HepG2 (cell line): Measurements from ENCODE around the gene CCT5. TPM values are rescaled to one million over a fixed set of nuclear protein-coding genes. Genes with fewer than 3 reads are reported as not detected.

Experiments
- ATAC-seq: fragments of 200-7000 bp; cut with Tn5 transposase; 3 replicates; pipeline ENCODE4 v1.9.1; 2020; ENCODE audit warnings: mild to moderate bottlenecking, moderate library complexity
- BruUV-seq: library from RNA; stranded (reverse); fragments of 400-500 nt; replicated peaks from 2 replicates; lab custom pipeline; 2021; lab: Mats Ljungman, UMichigan
- CTCF ChIA-PET: fragments of 300-600 bp; formaldehyde crosslinking; extraction: SDS; loops from one replicate; lab custom pipeline; 2021; ENCODE audit warnings: low total read pairs, inconsistent platforms, low intra/inter-chr PET ratio; lab: Yijun Ruan, JAX
- POLR2A ChIA-PET: fragments of 350-600 bp; sonication (Branson Sonifier 250); formaldehyde crosslinking; loops from one replicate; lab custom pipeline; 2020; ENCODE audit warnings: antibody characterized with exemption, inconsistent platforms; lab: Yijun Ruan, JAX
- DNase-seq: peaks from one replicate; pipeline ENCODE4 v3.0.0-alpha.2; 2015; ENCODE audit warnings: low spot score
- FAIRE-seq: peaks from 3 replicates; lab custom pipeline; 2011; peaks lifted over from hg19 to GRCh38; lab: Jason Lieb, UNC
- H2AFZ ChIP-seq: one replicate; pipeline ENCODE4 v1.6.1; 2011; ENCODE audit warnings: low read length, inconsistent platforms
- H3K27ac ChIP-seq: fragments of 300-600 bp; 3 replicates; pipeline ENCODE4 v1.8.0; 2011; ENCODE audit warnings: mixed run types, mild to moderate bottlenecking, mixed read lengths, low read length, inconsistent platforms; ENCODE audit not compliant: insufficient read depth; ENCODE audit errors: extremely low read length
- H3K27me3 ChIP-seq, 2 experiments: fragments of 200-600 bp in 1 of 2; 2 replicates in 1 of 2; 3 replicates in 1 of 2; pipeline versions ENCODE4 v1.6.0 to v1.8.0; 2011; ENCODE audit warnings: low read length in 2 of 2, mild to moderate bottlenecking in 2 of 2, moderate library complexity in 2 of 2, inconsistent platforms in 1 of 2; ENCODE audit not compliant: insufficient read depth in 2 of 2, control insufficient read depth in 1 of 2
- H3K36me3 ChIP-seq, 2 experiments: fragments of 200-600 bp in 1 of 2; replicated peaks in 1 of 2; 2 replicates in 1 of 2; 3 replicates in 1 of 2; pipeline versions ENCODE4 v1.5.1 to v1.8.0; 2011; ENCODE audit warnings: low read length in 2 of 2, inconsistent platforms in 1 of 2; ENCODE audit not compliant: insufficient read depth in 2 of 2, control insufficient read depth in 1 of 2
- H3K4me1 ChIP-seq: 2 replicates; pipeline ENCODE4 v1.5.1; 2012; ENCODE audit warnings: low read length, inconsistent platforms; ENCODE audit not compliant: insufficient read depth
- H3K4me2 ChIP-seq: 2 replicates; pipeline ENCODE4 v1.6.0; 2011; ENCODE audit warnings: low read depth, low read length, inconsistent platforms
- H3K4me3 ChIP-seq, 3 experiments: fragments of 200-600 bp in 1 of 3; sonication (generic), shearing (Covaris generic) in 1 of 3; replicated peaks in 1 of 3; 2 replicates each; pipeline ENCODE4 v1.5.1; 2011 to 2016; ENCODE audit warnings: low read length in 3 of 3, inconsistent platforms in 2 of 3, low read depth in 2 of 3, mild to moderate bottlenecking in 2 of 3, control low read depth in 1 of 3, mixed read lengths in 1 of 3; ENCODE audit not compliant: insufficient read depth in 1 of 3
- H3K79me2 ChIP-seq: one replicate; pipeline ENCODE4 v1.6.1; 2011; ENCODE audit warnings: low read length, inconsistent platforms; ENCODE audit not compliant: insufficient read depth
- H3K9ac ChIP-seq: 2 replicates; pipeline ENCODE4 v1.6.0; 2011; ENCODE audit warnings: mild to moderate bottlenecking, low read depth, low read length, inconsistent platforms; ENCODE audit not compliant: insufficient read depth
- H3K9me3 ChIP-seq: 2 replicates; pipeline ENCODE4 v1.5.1; 2012; ENCODE audit warnings: mild to moderate bottlenecking, low read length
- H4K20me1 ChIP-seq: 2 replicates; pipeline ENCODE4 v1.6.0; 2011; ENCODE audit warnings: inconsistent platforms, mild to moderate bottlenecking, low read length, moderate library complexity; ENCODE audit not compliant: insufficient read depth
- DNMT1 ChIP-seq: sonication (generic); formaldehyde crosslinking; IDR thresholded peaks from 2 replicates; pipeline ENCODE4 v1.5.1; 2020; ENCODE audit warnings: mild to moderate bottlenecking, missing genetic modification reagents
- KDM2A ChIP-seq: sonication (generic); formaldehyde crosslinking; IDR thresholded peaks from 2 replicates; pipeline ENCODE4 v1.4.0; 2020; ENCODE audit warnings: low read depth, missing genetic modification reagents, borderline replicate concordance
- MYC ChIP-seq: sonication (generic); formaldehyde crosslinking; IDR thresholded peaks from 2 replicates; pipeline ENCODE4 v1.9.0; 2021; ENCODE audit warnings: missing genetic modification reagents, borderline replicate concordance
- NBN ChIP-seq: fragments of 450-650 bp; conservative IDR thresholded peaks from 2 replicates; pipeline ENCODE4 v1.6.1; 2017
- NCOR1 ChIP-seq: fragments of 200-600 bp; sonication (generic); IDR thresholded peaks from 2 replicates; pipeline ENCODE4 v1.7.0; 2017; ENCODE audit warnings: antibody characterized with exemption, low read length, borderline replicate concordance
- NFIC ChIP-seq: IDR thresholded peaks from 2 replicates; pipeline ENCODE4 v1.6.1; 2012; ENCODE audit warnings: mild to moderate bottlenecking, low read length, inconsistent platforms
- RBM22 ChIP-seq: fragments of 200-400 bp; formaldehyde crosslinking; optimal IDR thresholded peaks from 2 replicates; pipeline ENCODE3; 2017; ENCODE audit warnings: mild to moderate bottlenecking, low read length, moderate library complexity
- TAF1 ChIP-seq: sonication (generic); formaldehyde crosslinking; IDR thresholded peaks from 2 replicates; pipeline ENCODE4 v1.4.0; 2020; ENCODE audit warnings: missing genetic modification reagents
- ZBTB1 ChIP-seq: sonication (generic); formaldehyde crosslinking; IDR thresholded peaks from 2 replicates; pipeline ENCODE4 v1.4.0; 2020; ENCODE audit warnings: missing genetic modification reagents, borderline replicate concordance
- ZBTB8A ChIP-seq: sonication (generic); formaldehyde crosslinking; IDR thresholded peaks from 2 replicates; pipeline ENCODE4 v1.4.0; 2020; ENCODE audit warnings: mild to moderate bottlenecking, low read depth, missing genetic modification reagents, borderline replicate concordance
- ZNF207 ChIP-seq: fragments of 450-650 bp; IDR thresholded peaks from 2 replicates; pipeline ENCODE4 v1.6.1; 2016; ENCODE audit warnings: antibody characterized with exemption, borderline replicate concordance
- ZNF547 ChIP-seq: sonication (generic); formaldehyde crosslinking; IDR thresholded peaks from 2 replicates; pipeline ENCODE4 v1.5.1; 2020; ENCODE audit warnings: mild to moderate bottlenecking, missing genetic modification reagents
- ZNF615 ChIP-seq: sonication (generic); formaldehyde crosslinking; IDR thresholded peaks from 2 replicates; pipeline ENCODE4 v1.5.0; 2020; ENCODE audit warnings: mild to moderate bottlenecking, missing genetic modification reagents, borderline replicate concordance
- WGBS: methylation state at CpG from one replicate; pipeline ENCODE4 v1.1.6; 2017; ENCODE audit warnings: low lambda C conversion rate; 5-methylcytosine and 5-hydroxymethylcytosine counted together
- in situ Hi-C: cut with HindIII; loops from 2 replicates; pipeline ENCODE4 v1.10.0; 2017; ENCODE audit warnings: low pct_unique_long_range_greater_than_20kb; ENCODE audit not compliant: extremely low pct_ligation_motif_present
- intact Hi-C: fragments of 100-400 bp; cut with micrococcal nuclease; formaldehyde crosslinking; loops from one replicate; pipeline ENCODE4 v1.10.0; 2022; ENCODE audit not compliant: unreplicated experiment
- polyA plus RNA-seq, 8 experiments: library from polyadenylated mRNA; depleted of rRNA in 3 of 8; stranded (reverse) in 7 of 8; unstranded in 1 of 8; fragments of >200 nt; fragmentation: Illumina TruSeq in 4 of 8; extraction: Trizol in 4 of 8; gene quantifications; 2 replicates each; pipeline versions ENCODE4 v1.2.1 to v1.2.3, GENCODE V29; 2011 to 2016; ENCODE audit warnings: low read depth in 4 of 8, missing spikeins in 1 of 8, mixed read lengths in 1 of 8; ENCODE audit not compliant: insufficient read depth in 1 of 8
- total RNA-seq, 5 experiments: library from RNA; depleted of rRNA; stranded (reverse); fragments of >200 nt; fragmentation: Illumina TruSeq; extraction: Trizol; gene quantifications; 2 replicates each; pipeline ENCODE4 v1.2.3, GENCODE V29; 2016; ENCODE audit warnings: low read depth in 1 of 5
- TF ChIP-seq, protein P1 (sequence below): IDR thresholded peaks from 2 replicates; pipeline ENCODE4 v1.6.1; 2016; ENCODE audit warnings: mild to moderate bottlenecking
- TF ChIP-seq, protein P2 (sequence below): sonication (generic); formaldehyde crosslinking; IDR thresholded peaks from 2 replicates; pipeline ENCODE4 v1.4.0; 2020; ENCODE audit warnings: missing genetic modification reagents; ENCODE audit errors: not compliant biosample characterization
- TF ChIP-seq, protein P3 (sequence below): sonication (generic); IDR thresholded peaks from 2 replicates; pipeline ENCODE4 v1.6.1; 2016; ENCODE audit warnings: low read depth, borderline replicate concordance
- TF ChIP-seq, protein P4 (sequence below): sonication (generic); formaldehyde crosslinking; IDR thresholded peaks from 2 replicates; pipeline ENCODE4 v1.4.0; 2020; ENCODE audit warnings: mild to moderate bottlenecking, low read depth, missing genetic modification reagents
- TF ChIP-seq, protein P5 (sequence below): IDR thresholded peaks from 2 replicates; pipeline ENCODE4 v1.6.1; 2016; ENCODE audit warnings: mild to moderate bottlenecking, missing biosample characterization, missing genetic modification reagents

Gene CCT5
- total and polyA plus RNA-seq, 2 of the 13 experiments (the other 11 are each of a cell fraction or from before 2014, with no cell fraction given): 319 to 708 TPM

DNA sequence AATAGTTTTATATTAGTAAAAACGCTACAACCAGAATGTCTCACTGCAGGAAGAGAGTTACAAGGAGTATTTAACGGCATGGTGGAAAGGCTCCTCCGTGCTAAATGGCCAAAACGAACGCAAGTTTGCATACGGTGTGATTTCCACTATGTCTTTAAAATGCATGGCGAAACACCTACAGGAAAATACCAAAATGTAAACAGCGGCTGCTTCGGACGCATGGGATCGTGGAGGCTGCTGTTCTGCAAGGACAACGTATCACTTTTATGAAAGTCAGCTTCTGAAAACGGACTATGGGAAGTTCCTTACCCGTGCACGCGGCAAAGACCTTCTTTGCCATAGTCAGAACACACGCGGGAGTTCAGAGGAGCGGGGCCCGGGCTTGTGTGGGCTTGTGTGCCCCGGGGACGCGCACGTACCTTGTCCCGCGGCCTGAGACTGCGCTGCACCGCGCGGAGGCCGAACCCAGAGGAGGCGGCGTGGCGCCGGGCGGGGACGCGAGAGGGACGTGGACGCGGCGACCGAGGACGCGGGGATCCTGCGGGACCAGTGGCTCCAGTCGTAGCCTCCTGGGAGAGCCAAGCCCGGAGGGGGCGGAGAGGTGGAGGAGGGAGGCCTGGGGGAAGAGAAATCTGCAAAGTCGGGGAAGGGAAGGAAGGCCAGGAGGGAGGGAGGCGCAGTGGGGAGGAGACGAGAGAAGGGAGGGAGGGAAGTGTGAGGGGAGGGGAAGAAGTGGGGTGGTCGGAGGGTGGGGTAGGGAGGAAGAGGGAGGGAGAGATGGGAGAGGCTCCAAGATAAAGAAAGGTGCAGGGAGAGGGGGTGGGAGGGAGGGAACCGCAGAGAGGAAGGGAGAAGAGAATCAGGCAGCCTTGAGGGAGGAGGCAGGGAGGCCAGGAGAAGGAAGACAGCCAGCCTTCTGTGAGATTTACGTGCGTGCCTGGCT lies 57.4 kb downstream of the CCT5 start, which contains the start of gene CMBL:
TSS of gene CMBL (minus strand) at position 697 of the 943 bp plus-strand sequence. CDS start 17,140 bp downstream, outside the sequence.
- CTCF ChIA-PET: no interaction called here
- Histone ChIP-seq H3K4me2 (peak within 1 kb of the TSS; percentile 92), H3K79me2 (peaks cover 2% of the 10 kb centered on the region), H3K4me1 (peaks cover 68% of the 10 kb centered on the region), H3K9ac (peak within 1 kb of the TSS; percentile 78), H3K27ac (peak within 1 kb of the TSS; percentile 64), H3K4me3 (peak within 1 kb of the TSS; percentile 85 to 92 (median 87)), H3K9me3 (no peaks in the 10 kb centered on the region), H3K27me3 (peaks cover 0 to 3% of the 10 kb centered on the region in 2 experiments; a peak in 1 of 5 replicates), H3K36me3 (no peaks in the 10 kb centered on the region), H2AFZ (peak within 1 kb of the TSS; percentile 98), H4K20me1 (no peaks in the 10 kb centered on the region)
- WGBS: 3% methylated on average over 32 of the region's 56 CpGs
- BruUV-seq: TSS peak; percentile 65
- DNase-seq (peak; percentile 39), FAIRE-seq (peak; percentile 67), ATAC-seq (peak; percentile 88)
- intact Hi-C loops: loop anchor here (1.0 kb wide), 1 partner anchor 23 kb away; no protein-coding TSS in a partner anchor
- in situ Hi-C loops: no loop called here
- POLR2A ChIA-PET: interaction anchor here (0.9 to 1.9 kb wide), 2 partner anchors 17 to 46 kb away, joined by 3 to 6 read pairs; partner anchors contain the start of gene MARCHF6
- TF ChIP-seq ZNF207 (no peak), ZNF547 (CRISPR knock-in tag) (no peak), ZBTB8A (CRISPR knock-in tag) (no peak), NFIC (no peak), KDM2A (CRISPR knock-in tag) (peak; percentile 82), NBN (no peak), ZBTB1 (CRISPR knock-in tag) (no peak), RBM22 (no peak), MYC (peak; percentile 82), NCOR1 (no peak), DNMT1 (CRISPR knock-in tag) (0 out of 2 replicates have a peak, but pooled peaks have one; percentile 65), ZNF615 (CRISPR knock-in tag) (no peak), TAF1 (CRISPR knock-in tag) (peak; percentile 76)
- TF ChIP-seq, protein P1, sequence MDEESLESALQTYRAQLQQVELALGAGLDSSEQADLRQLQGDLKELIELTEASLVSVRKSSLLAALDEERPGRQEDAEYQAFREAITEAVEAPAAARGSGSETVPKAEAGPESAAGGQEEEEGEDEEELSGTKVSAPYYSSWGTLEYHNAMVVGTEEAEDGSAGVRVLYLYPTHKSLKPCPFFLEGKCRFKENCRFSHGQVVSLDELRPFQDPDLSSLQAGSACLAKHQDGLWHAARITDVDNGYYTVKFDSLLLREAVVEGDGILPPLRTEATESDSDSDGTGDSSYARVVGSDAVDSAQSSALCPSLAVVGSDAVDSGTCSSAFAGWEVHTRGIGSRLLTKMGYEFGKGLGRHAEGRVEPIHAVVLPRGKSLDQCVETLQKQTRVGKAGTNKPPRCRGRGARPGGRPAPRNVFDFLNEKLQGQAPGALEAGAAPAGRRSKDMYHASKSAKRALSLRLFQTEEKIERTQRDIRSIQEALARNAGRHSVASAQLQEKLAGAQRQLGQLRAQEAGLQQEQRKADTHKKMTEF (CRISPR knock-in tag): peak; percentile 51; the same call in 1 of the 2 replicates
- TF ChIP-seq, protein P2, sequence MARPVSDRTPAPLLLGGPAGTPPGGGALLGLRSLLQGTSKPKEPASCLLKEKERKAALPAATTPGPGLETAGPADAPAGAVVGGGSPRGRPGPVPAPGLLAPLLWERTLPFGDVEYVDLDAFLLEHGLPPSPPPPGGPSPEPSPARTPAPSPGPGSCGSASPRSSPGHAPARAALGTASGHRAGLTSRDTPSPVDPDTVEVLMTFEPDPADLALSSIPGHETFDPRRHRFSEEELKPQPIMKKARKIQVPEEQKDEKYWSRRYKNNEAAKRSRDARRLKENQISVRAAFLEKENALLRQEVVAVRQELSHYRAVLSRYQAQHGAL (CRISPR knock-in tag): peak; percentile 46
- TF ChIP-seq, protein P3, sequence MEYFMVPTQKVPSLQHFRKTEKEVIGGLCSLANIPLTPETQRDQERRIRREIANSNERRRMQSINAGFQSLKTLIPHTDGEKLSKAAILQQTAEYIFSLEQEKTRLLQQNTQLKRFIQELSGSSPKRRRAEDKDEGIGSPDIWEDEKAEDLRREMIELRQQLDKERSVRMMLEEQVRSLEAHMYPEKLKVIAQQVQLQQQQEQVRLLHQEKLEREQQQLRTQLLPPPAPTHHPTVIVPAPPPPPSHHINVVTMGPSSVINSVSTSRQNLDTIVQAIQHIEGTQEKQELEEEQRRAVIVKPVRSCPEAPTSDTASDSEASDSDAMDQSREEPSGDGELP: no peak
- TF ChIP-seq, protein P4, sequence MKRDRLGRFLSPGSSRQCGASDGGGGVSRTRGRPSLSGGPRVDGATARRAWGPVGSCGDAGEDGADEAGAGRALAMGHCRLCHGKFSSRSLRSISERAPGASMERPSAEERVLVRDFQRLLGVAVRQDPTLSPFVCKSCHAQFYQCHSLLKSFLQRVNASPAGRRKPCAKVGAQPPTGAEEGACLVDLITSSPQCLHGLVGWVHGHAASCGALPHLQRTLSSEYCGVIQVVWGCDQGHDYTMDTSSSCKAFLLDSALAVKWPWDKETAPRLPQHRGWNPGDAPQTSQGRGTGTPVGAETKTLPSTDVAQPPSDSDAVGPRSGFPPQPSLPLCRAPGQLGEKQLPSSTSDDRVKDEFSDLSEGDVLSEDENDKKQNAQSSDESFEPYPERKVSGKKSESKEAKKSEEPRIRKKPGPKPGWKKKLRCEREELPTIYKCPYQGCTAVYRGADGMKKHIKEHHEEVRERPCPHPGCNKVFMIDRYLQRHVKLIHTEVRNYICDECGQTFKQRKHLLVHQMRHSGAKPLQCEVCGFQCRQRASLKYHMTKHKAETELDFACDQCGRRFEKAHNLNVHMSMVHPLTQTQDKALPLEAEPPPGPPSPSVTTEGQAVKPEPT: no peak
- TF ChIP-seq, protein P5, sequence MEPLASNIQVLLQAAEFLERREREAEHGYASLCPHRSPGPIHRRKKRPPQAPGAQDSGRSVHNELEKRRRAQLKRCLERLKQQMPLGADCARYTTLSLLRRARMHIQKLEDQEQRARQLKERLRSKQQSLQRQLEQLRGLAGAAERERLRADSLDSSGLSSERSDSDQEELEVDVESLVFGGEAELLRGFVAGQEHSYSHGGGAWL (CRISPR knock-in tag): peak; percentile 75
